ENCODE data around the gene GPATCH4. TPM values are rescaled to one million over a fixed set of nuclear protein-coding genes. Genes with fewer than 3 reads are reported as not detected.
A peak's percentile ranks its signal among the peaks of the same experiment; 100 is the strongest.
"Not testable (repeated sequence)": the region's sequence is repeated elsewhere in the genome, so short reads cannot be mapped to it uniquely, and the experiment has no call there.

GPATCH4 gene
- total RNA-seq, 2 experiments from 2014 or later, result 43.9 to 44.7 TPM

- Mint-ChIP-seq H3K4me3 (peak overlapping the region; percentile 40), H3K27ac (no peak overlapping the region), H3K9me3 (ENCODE audit: insufficient read depth) (no peaks in the 10 kb centered on the region), H3K27me3 (ENCODE audit: low read depth) (peaks cover 47% of the 10 kb centered on the region), H3K36me3 (ENCODE audit: low read depth) (no peaks in the 10 kb centered on the region), H3K4me1 (ENCODE audit: low read depth) (peaks cover 12% of the 10 kb centered on the region)
- ATAC-seq (peak; percentile 57), DNase-seq (peak; percentile 70)
- CTCF ChIA-PET, result interaction anchor here (0.7 to 6.6 kb wide), 18 partner anchors 9 to 179 kb away, joined by 3 to 240 read pairs (median 18); partner anchors contain the start of genes BCAN, CRABP2, ISG20L2 and METTL25B
- POLR2A ChIA-PET, result no interaction called here
Observed at GRCh38 chr1:156625436-156626078, 24.3 kb upstream of the GPATCH4 start.

- no peaks in the 10 kb centered on the region for H3K9me3 Mint-ChIP-seq (ENCODE audit: insufficient read depth)
- ATAC-seq (no peak), DNase-seq (no peak)
- H3K27ac Mint-ChIP-seq, result no peak overlapping the region
- H3K27me3 Mint-ChIP-seq (ENCODE audit: low read depth), result peaks cover 51% of the 10 kb centered on the region
- ChIA-PET POLR2A (interaction anchor here (0.6 to 0.8 kb wide), 2 partner anchors 163 to 202 kb away, joined by 3 to 4 read pairs; no protein-coding TSS in a partner anchor), CTCF (interaction anchor here (0.6 to 6.6 kb wide), 33 partner anchors 10 to 270 kb away, joined by 3 to 240 read pairs (median 6); partner anchors contain the start of genes BCAN, CRABP2, INSRR and NAXE)
- no peaks in the 10 kb centered on the region for H3K36me3 Mint-ChIP-seq (ENCODE audit: low read depth)
- no peak overlapping the region for H3K4me3 Mint-ChIP-seq
- H3K4me1 Mint-ChIP-seq (ENCODE audit: low read depth), result peaks cover 12% of the 10 kb centered on the region
Observed at GRCh38 chr1:156624814-156625435, 23.6 kb upstream of the GPATCH4 start.

GRCh38 chr1:156623946-156624813 is 22.9 kb upstream of the GPATCH4 start:
- no peaks in the 10 kb centered on the region for H3K9me3 Mint-ChIP-seq (ENCODE audit: insufficient read depth)
- peaks cover 54% of the 10 kb centered on the region for H3K27me3 Mint-ChIP-seq (ENCODE audit: low read depth)
- ChIA-PET CTCF (interaction anchor here (0.6 to 6.6 kb wide), 35 partner anchors 10 to 269 kb away, joined by 3 to 240 read pairs (median 5); partner anchors contain the start of genes BCAN, CRABP2, INSRR and NAXE), POLR2A (interaction anchor here (0.5 to 0.8 kb wide), 3 partner anchors 66 to 203 kb away, joined by 3 to 4 read pairs (median 3); no protein-coding TSS in a partner anchor)
- H3K4me3 Mint-ChIP-seq, result no peak overlapping the region
- peak; percentile 42 for DNase-seq
- peaks cover 14% of the 10 kb centered on the region for H3K4me1 Mint-ChIP-seq (ENCODE audit: low read depth)
- peak; percentile 74 for ATAC-seq
- no peaks in the 10 kb centered on the region for H3K36me3 Mint-ChIP-seq (ENCODE audit: low read depth)
- no peak overlapping the region for H3K27ac Mint-ChIP-seq

- ATAC-seq (no peak), DNase-seq (no peak)
- no peak overlapping the region for H3K4me3 Mint-ChIP-seq
- H3K27me3 Mint-ChIP-seq (ENCODE audit: low read depth), result peaks cover 53% of the 10 kb centered on the region
- H3K27ac Mint-ChIP-seq, result no peak overlapping the region
- peaks cover 17% of the 10 kb centered on the region for H3K4me1 Mint-ChIP-seq (ENCODE audit: low read depth)
- H3K36me3 Mint-ChIP-seq (ENCODE audit: low read depth), result no peaks in the 10 kb centered on the region
- ChIA-PET CTCF (interaction anchor here (1.0 to 6.6 kb wide), 10 partner anchors 11 to 237 kb away, joined by 4 to 240 read pairs (median 12); partner anchors contain the start of genes BCAN and CRABP2), POLR2A (no interaction called here)
- no peaks in the 10 kb centered on the region for H3K9me3 Mint-ChIP-seq (ENCODE audit: insufficient read depth)
Observed at GRCh38 chr1:156622581-156623297, 21.5 kb upstream of the GPATCH4 start.

GRCh38 chr1:156619582-156619955 is 18.3 kb upstream of the GPATCH4 start:
- H3K4me3 Mint-ChIP-seq, result no peak overlapping the region
- ATAC-seq (no peak), DNase-seq (no peak)
- ChIA-PET CTCF (interaction anchor here (0.7 to 3.0 kb wide), 13 partner anchors 8 to 234 kb away, joined by 3 to 19 read pairs (median 8); partner anchors contain the start of gene CRABP2), POLR2A (no interaction called here)
- peaks cover 8% of the 10 kb centered on the region for H3K4me1 Mint-ChIP-seq (ENCODE audit: low read depth)
- peaks cover 58% of the 10 kb centered on the region for H3K27me3 Mint-ChIP-seq (ENCODE audit: low read depth)
- no peaks in the 10 kb centered on the region for H3K36me3 Mint-ChIP-seq (ENCODE audit: low read depth)
- H3K9me3 Mint-ChIP-seq (ENCODE audit: insufficient read depth), result no peaks in the 10 kb centered on the region
- H3K27ac Mint-ChIP-seq, result no peak overlapping the region

GRCh38 chr1:156618853-156619581 is 17.7 kb upstream of the GPATCH4 start, which contains the start of gene HAPLN2:
HAPLN2 (plus strand) TSS chr1:156619415; CDS start chr1:156623491, 4,076 bp downstream.
- ChIA-PET CTCF (interaction anchor here (0.7 to 3.0 kb wide), 12 partner anchors 8 to 233 kb away, joined by 3 to 19 read pairs (median 6); partner anchors contain the start of gene CRABP2), POLR2A (no interaction called here)
- Mint-ChIP-seq H3K4me1 (ENCODE audit: low read depth) (peaks cover 5% of the 10 kb centered on the region), H3K4me3 (no peak within 1 kb of the TSS), H3K36me3 (ENCODE audit: low read depth) (no peaks in the 10 kb centered on the region), H3K27ac (no peak within 1 kb of the TSS), H3K27me3 (ENCODE audit: low read depth) (peaks cover 58% of the 10 kb centered on the region), H3K9me3 (ENCODE audit: insufficient read depth) (no peaks in the 10 kb centered on the region)
- peak; percentile 37 for DNase-seq
- no peak for ATAC-seq

- no peak for DNase-seq
- Mint-ChIP-seq H3K36me3 (ENCODE audit: low read depth) (no peaks in the 10 kb centered on the region), H3K27me3 (ENCODE audit: low read depth) (peaks cover 60% of the 10 kb centered on the region), H3K4me1 (ENCODE audit: low read depth) (peaks cover 5% of the 10 kb centered on the region), H3K27ac (no peak overlapping the region), H3K4me3 (no peak overlapping the region), H3K9me3 (ENCODE audit: insufficient read depth) (no peaks in the 10 kb centered on the region)
- ChIA-PET CTCF (interaction anchor here (1.1 to 2.0 kb wide), 3 partner anchors 8 to 231 kb away, joined by 4 to 8 read pairs (median 5); no protein-coding TSS in a partner anchor), POLR2A (interaction anchor here (0.6 kb wide), 1 partner anchor 148 kb away, joined by 3 read pairs; no protein-coding TSS in a partner anchor)
- ATAC-seq, result no peak
Observed at GRCh38 chr1:156616463-156616862, 15.2 kb upstream of the GPATCH4 start.

GRCh38 chr1:156615946-156616345 is 14.7 kb upstream of the GPATCH4 start:
- H3K27me3 Mint-ChIP-seq (ENCODE audit: low read depth), result peaks cover 58% of the 10 kb centered on the region
- H3K27ac Mint-ChIP-seq, result no peak overlapping the region
- no peaks in the 10 kb centered on the region for H3K9me3 Mint-ChIP-seq (ENCODE audit: insufficient read depth)
- ChIA-PET CTCF (no interaction called here), POLR2A (no interaction called here)
- ATAC-seq, result no peak
- H3K4me3 Mint-ChIP-seq, result no peak overlapping the region
- H3K36me3 Mint-ChIP-seq (ENCODE audit: low read depth), result no peaks in the 10 kb centered on the region
- peaks cover 5% of the 10 kb centered on the region for H3K4me1 Mint-ChIP-seq (ENCODE audit: low read depth)
- DNase-seq, result no peak

GRCh38 chr1:156612666-156613065 is 11.4 kb upstream of the GPATCH4 start:
- no peak for ATAC-seq
- Mint-ChIP-seq H3K27ac (no peak overlapping the region), H3K36me3 (ENCODE audit: low read depth) (no peaks in the 10 kb centered on the region), H3K9me3 (ENCODE audit: insufficient read depth) (no peaks in the 10 kb centered on the region), H3K27me3 (ENCODE audit: low read depth) (peaks cover 35% of the 10 kb centered on the region), H3K4me1 (ENCODE audit: low read depth) (peaks cover 11% of the 10 kb centered on the region), H3K4me3 (no peak overlapping the region)
- ChIA-PET POLR2A (no interaction called here), CTCF (interaction anchor here (0.7 to 5.6 kb wide), 14 partner anchors 10 to 227 kb away, joined by 3 to 38 read pairs (median 6); no protein-coding TSS in a partner anchor)
- no peak for DNase-seq

- POLR2A ChIA-PET, result interaction anchor here (0.5 kb wide), 1 partner anchor 227 kb away, joined by 3 read pairs; no protein-coding TSS in a partner anchor
- CTCF ChIA-PET, result interaction anchor here (0.7 to 5.6 kb wide), 4 partner anchors 28 to 225 kb away, joined by 3 to 38 read pairs (median 10); no protein-coding TSS in a partner anchor
- peaks cover 15% of the 10 kb centered on the region for H3K4me1 Mint-ChIP-seq (ENCODE audit: low read depth)
Observed at GRCh38 chr1:156610072-156610471, 8.8 kb upstream of the GPATCH4 start.

More at GRCh38 chr1:156610072-156610471, 8.8 kb upstream of the GPATCH4 start:
- peaks cover 24% of the 10 kb centered on the region for H3K27me3 Mint-ChIP-seq (ENCODE audit: low read depth)
- not testable (repeated sequence) for H3K4me3 Mint-ChIP-seq; ATAC-seq; H3K27ac Mint-ChIP-seq; H3K36me3 Mint-ChIP-seq (ENCODE audit: low read depth); H3K9me3 Mint-ChIP-seq (ENCODE audit: insufficient read depth); DNase-seq

Data from activated CD8-positive, alpha-beta T cell treated with anti-CD3 and anti-CD28 coated beads, Interleukin-2, amount 10 ng/mL, durations not matched to agents 7 days and 5 days (primary cell).